ENCODE measurements around the gene SSB.
"Not testable (repeated sequence)": the region's sequence is repeated elsewhere in the genome, so short reads cannot be mapped to it uniquely, and the experiment has no call there.

The SSB gene

GRCh38 chr2:169798718-169799592, at the start of gene SSB:
SSB (plus strand) TSS chr2:169798871; CDS start chr2:169800961, 2,090 bp downstream.
- peak; percentile 40 for DNase-seq (ENCODE audit: low read depth, low spot score)

GRCh38 chr2:169752752-169753151, 45.9 kb upstream of the SSB start:
- no peak overlapping the region for H3K4me3 ChIP-seq
- H3K9ac ChIP-seq (ENCODE audit: insufficient read length) = no peak overlapping the region
- peaks cover 37% of the 10 kb centered on the region for H3K36me3 ChIP-seq (ENCODE audit: insufficient read depth, low read length)
- no peak overlapping the region for H3K27ac ChIP-seq
- no peaks in the 10 kb centered on the region for H3K9me3 ChIP-seq (ENCODE audit: low read depth, low read length)
- no peak for TF ChIP-seq FOXP2 (optimal IDR thresholded peaks at IDR 0.05; ENCODE audit: control extremely low read depth, extremely low read length, insufficient read depth)
- TF ChIP-seq EZH2 (IDR thresholded peaks at IDR 0.05) = no peak
- no peak for DNase-seq (ENCODE audit: low read depth, low spot score)

More at GRCh38 chr2:169798718-169799592, at the start of gene SSB:
- H3K9me3 ChIP-seq (ENCODE audit: low read depth, low read length) = no peaks in the 10 kb centered on the region
- H3K36me3 ChIP-seq (ENCODE audit: insufficient read depth, low read length) = peaks cover 34% of the 10 kb centered on the region
- peak within 1 kb of the TSS; percentile 58; the same call in 1 of the 2 replicates for H3K27ac ChIP-seq
- TF ChIP-seq POLR2AphosphoS5 (IDR thresholded peaks at IDR 0.05; ENCODE audit: borderline replicate concordance, low read depth, low read length) = peak; percentile 99
- TF ChIP-seq EZH2 (IDR thresholded peaks at IDR 0.05) = no peak
- peak within 1 kb of the TSS; percentile 92 for H3K9ac ChIP-seq (ENCODE audit: insufficient read length)
- H3K4me3 ChIP-seq = peak within 1 kb of the TSS; percentile 93

GRCh38 chr2:169755083-169755870, 43.4 kb upstream of the SSB start:
- DNase-seq (ENCODE audit: low read depth, low spot score) = no peak
- no peak overlapping the region for H3K4me3 ChIP-seq
- TF ChIP-seq FOXP2 (optimal IDR thresholded peaks at IDR 0.05; ENCODE audit: control extremely low read depth, extremely low read length, insufficient read depth) (no peak), EZH2 (IDR thresholded peaks at IDR 0.05) (no peak), POLR2AphosphoS5 (IDR thresholded peaks at IDR 0.05; ENCODE audit: borderline replicate concordance, low read depth, low read length) (no peak)
- H3K9me3 ChIP-seq (ENCODE audit: low read depth, low read length) = no peaks in the 10 kb centered on the region
- H3K9ac ChIP-seq (ENCODE audit: insufficient read length) = no peak overlapping the region
- H3K27ac ChIP-seq = no peak overlapping the region
- H3K36me3 ChIP-seq (ENCODE audit: insufficient read depth, low read length) = peaks cover 15% of the 10 kb centered on the region

- Histone ChIP-seq H3K4me3 (no peak overlapping the region), H3K27ac (no peak overlapping the region), H3K9ac (ENCODE audit: insufficient read length) (no peak overlapping the region), H3K9me3 (ENCODE audit: low read depth, low read length) (no peaks in the 10 kb centered on the region), H3K36me3 (ENCODE audit: insufficient read depth, low read length) (peaks cover 8% of the 10 kb centered on the region)
- TF ChIP-seq FOXP2 (optimal IDR thresholded peaks at IDR 0.05; ENCODE audit: control extremely low read depth, extremely low read length, insufficient read depth) (no peak), EZH2 (IDR thresholded peaks at IDR 0.05) (no peak), POLR2AphosphoS5 (IDR thresholded peaks at IDR 0.05; ENCODE audit: borderline replicate concordance, low read depth, low read length) (no peak)
- no peak for DNase-seq (ENCODE audit: low read depth, low spot score)
Observed at GRCh38 chr2:169756342-169756741, 42.3 kb upstream of the SSB start.

GRCh38 chr2:169757356-169757755, 41.3 kb upstream of the SSB start:
- no peak overlapping the region for H3K27ac ChIP-seq
- H3K4me3 ChIP-seq = no peak overlapping the region
- no peak for DNase-seq (ENCODE audit: low read depth, low spot score)
- H3K9me3 ChIP-seq (ENCODE audit: low read depth, low read length) = no peaks in the 10 kb centered on the region
- 0 out of 2 replicates have a peak, but pooled peaks cover 3% of the 10 kb centered on the region for H3K36me3 ChIP-seq (ENCODE audit: insufficient read depth, low read length)
- H3K9ac ChIP-seq (ENCODE audit: insufficient read length) = no peak overlapping the region
- TF ChIP-seq EZH2 (IDR thresholded peaks at IDR 0.05) (no peak), FOXP2 (optimal IDR thresholded peaks at IDR 0.05; ENCODE audit: control extremely low read depth, extremely low read length, insufficient read depth) (no peak), POLR2AphosphoS5 (IDR thresholded peaks at IDR 0.05; ENCODE audit: borderline replicate concordance, low read depth, low read length) (no peak)

- DNase-seq (ENCODE audit: low read depth, low spot score) = no peak
- no peak overlapping the region for H3K27ac ChIP-seq
- no peak overlapping the region for H3K9ac ChIP-seq (ENCODE audit: insufficient read length)
- no peaks in the 10 kb centered on the region for H3K9me3 ChIP-seq (ENCODE audit: low read depth, low read length)
- H3K36me3 ChIP-seq (ENCODE audit: insufficient read depth, low read length) = no peaks in the 10 kb centered on the region
- TF ChIP-seq FOXP2 (optimal IDR thresholded peaks at IDR 0.05; ENCODE audit: control extremely low read depth, extremely low read length, insufficient read depth) (no peak), POLR2AphosphoS5 (IDR thresholded peaks at IDR 0.05; ENCODE audit: borderline replicate concordance, low read depth, low read length) (no peak), EZH2 (IDR thresholded peaks at IDR 0.05) (no peak)
- no peak overlapping the region for H3K4me3 ChIP-seq
Observed at GRCh38 chr2:169757778-169758177, 40.9 kb upstream of the SSB start.

GRCh38 chr2:169759987-169760386, 38.7 kb upstream of the SSB start:
- no peak for TF ChIP-seq POLR2AphosphoS5 (IDR thresholded peaks at IDR 0.05; ENCODE audit: borderline replicate concordance, low read depth, low read length)
- TF ChIP-seq FOXP2 (optimal IDR thresholded peaks at IDR 0.05; ENCODE audit: control extremely low read depth, extremely low read length, insufficient read depth) = no peak
- no peak for TF ChIP-seq EZH2 (IDR thresholded peaks at IDR 0.05)
- no peak for DNase-seq (ENCODE audit: low read depth, low spot score)
- no peaks in the 10 kb centered on the region for H3K36me3 ChIP-seq (ENCODE audit: insufficient read depth, low read length)

GRCh38 chr2:169760798-169761197, 37.9 kb upstream of the SSB start:
- DNase-seq (ENCODE audit: low read depth, low spot score) = not testable (repeated sequence)

More at GRCh38 chr2:169759987-169760386, 38.7 kb upstream of the SSB start:
- Histone ChIP-seq H3K4me3 (no peak overlapping the region), H3K9me3 (ENCODE audit: low read depth, low read length) (no peaks in the 10 kb centered on the region), H3K9ac (ENCODE audit: insufficient read length) (no peak overlapping the region), H3K27ac (no peak overlapping the region)

More at GRCh38 chr2:169760798-169761197, 37.9 kb upstream of the SSB start:
- H3K9me3 ChIP-seq (ENCODE audit: low read depth, low read length); H3K27ac ChIP-seq; H3K36me3 ChIP-seq (ENCODE audit: insufficient read depth, low read length); H3K9ac ChIP-seq (ENCODE audit: insufficient read length); H3K4me3 ChIP-seq: not testable (repeated sequence)

Measured in SK-N-MC (cell line).